OCI-M2 (cell line): ENCODE results near the gene ST6GALNAC2.
"Not testable (repeated sequence)": the region's sequence is repeated elsewhere in the genome, so short reads cannot be mapped to it uniquely, and the experiment has no call there.

Experiments used
- DNase-seq: peaks from one replicate; lab custom pipeline; 2025; ENCODE audit not compliant: unreplicated experiment; lab: John Stamatoyannopoulos, UW

ST6GALNAC2 gene

GRCh38 chr17:76570877-76571471 is 14.7 kb downstream of the ST6GALNAC2 start:
- DNase-seq = no peak

- no peak for DNase-seq
These were observed 15.2 kb downstream of the ST6GALNAC2 start for GRCh38 chr17:76570457-76570856.

DNA sequence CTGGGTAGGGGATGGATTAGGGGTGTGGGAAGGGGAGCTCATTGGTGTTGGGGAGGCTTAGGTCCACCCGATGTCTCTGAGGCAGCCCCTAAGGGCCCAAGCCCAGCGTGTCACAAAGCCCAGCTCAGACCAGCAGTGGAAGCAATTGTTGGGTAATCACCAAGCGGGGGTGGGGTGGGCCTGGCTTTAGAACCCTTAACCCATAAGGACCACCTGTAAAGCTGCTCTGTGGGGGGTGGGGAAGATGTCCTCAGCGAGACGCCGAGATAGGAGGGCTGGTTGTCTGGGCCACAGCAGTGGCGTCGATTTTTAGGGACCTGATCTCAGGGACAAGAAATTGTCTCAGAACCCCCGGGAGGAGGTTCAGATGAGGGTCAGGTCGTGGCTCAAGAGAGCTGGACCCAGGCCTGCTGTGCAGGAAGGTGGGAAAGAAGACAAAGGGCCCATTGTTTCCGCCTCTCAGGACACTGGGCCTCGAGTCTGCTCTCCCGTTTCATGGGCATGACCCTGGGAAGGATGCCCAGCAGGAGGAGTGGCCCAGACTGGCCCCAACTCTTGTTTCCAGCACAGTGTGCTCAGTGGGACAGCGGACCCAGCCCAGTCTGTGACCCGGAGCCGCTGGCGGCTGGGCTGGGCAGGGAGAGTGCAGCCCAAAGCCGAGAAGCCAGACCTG is 15.9 kb downstream of the ST6GALNAC2 start:
- no peak for DNase-seq

DNA sequence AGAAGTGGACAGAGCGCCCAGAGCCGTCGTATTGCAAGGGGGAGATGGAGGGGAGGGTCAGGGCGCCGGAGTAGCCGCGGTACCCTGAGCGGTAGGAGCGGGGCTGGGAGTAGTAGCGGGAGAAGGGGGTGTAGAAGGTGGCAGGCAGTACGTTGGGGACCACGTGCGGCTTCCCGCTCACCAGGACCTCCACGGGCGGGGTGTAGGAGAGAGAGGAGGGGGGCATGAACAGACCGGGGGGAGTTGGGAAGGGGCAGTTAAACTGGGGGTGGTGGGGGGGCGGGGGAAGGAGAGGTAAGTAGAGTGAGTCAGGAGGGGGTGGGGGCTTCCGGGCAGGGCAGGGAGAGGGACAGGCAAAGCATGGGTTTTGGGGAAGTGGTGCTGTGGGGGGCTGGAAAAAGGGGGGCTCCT is 16.8 kb downstream of the ST6GALNAC2 start:
- DNase-seq = no peak

GRCh38 chr17:76567634-76568432 is 17.8 kb downstream of the ST6GALNAC2 start:
- no peak for DNase-seq

DNA sequence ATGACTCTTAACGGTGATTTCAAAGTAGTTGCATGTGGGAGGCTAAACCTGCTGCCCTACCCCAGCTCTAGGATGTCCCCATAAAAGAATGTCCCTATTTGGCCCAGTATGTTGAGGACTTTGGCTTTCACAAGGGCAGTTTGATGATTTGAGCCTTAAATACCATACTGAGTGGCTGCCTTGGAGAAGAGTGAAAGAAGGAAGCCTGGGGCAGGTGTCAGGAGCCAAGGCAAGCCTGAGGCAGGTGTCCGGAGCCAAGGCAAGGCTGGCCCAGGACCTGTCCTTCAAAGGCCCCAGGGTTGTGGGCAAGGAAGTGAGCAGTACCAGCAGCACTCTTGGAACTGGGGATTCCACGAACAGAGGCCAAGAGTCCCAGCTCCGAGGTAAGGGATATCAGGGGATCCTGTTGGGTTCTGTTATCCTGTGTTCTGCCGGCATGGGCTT is 18.6 kb downstream of the ST6GALNAC2 start:
- DNase-seq = no peak

DNA sequence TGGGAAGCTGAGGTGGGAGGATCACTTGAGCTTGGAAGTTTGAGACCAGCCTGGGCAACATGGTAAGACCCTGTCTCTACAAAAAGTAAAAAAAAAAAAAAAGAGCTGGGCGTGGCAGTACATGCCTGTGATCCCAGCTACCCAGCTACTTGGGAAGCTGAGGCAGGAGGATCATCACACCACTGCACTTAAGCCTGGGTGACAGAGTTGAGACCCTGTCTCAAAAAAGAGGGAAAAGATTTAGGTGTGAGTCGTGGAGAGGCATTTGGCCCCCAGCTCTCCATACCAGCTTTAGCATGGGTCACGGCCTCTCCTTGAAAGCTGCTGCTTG is 19.1 kb downstream of the ST6GALNAC2 start:
- no peak for DNase-seq

- no peak for DNase-seq
These were observed 19.7 kb downstream of the ST6GALNAC2 start for GRCh38 chr17:76565728-76566612.

DNA sequence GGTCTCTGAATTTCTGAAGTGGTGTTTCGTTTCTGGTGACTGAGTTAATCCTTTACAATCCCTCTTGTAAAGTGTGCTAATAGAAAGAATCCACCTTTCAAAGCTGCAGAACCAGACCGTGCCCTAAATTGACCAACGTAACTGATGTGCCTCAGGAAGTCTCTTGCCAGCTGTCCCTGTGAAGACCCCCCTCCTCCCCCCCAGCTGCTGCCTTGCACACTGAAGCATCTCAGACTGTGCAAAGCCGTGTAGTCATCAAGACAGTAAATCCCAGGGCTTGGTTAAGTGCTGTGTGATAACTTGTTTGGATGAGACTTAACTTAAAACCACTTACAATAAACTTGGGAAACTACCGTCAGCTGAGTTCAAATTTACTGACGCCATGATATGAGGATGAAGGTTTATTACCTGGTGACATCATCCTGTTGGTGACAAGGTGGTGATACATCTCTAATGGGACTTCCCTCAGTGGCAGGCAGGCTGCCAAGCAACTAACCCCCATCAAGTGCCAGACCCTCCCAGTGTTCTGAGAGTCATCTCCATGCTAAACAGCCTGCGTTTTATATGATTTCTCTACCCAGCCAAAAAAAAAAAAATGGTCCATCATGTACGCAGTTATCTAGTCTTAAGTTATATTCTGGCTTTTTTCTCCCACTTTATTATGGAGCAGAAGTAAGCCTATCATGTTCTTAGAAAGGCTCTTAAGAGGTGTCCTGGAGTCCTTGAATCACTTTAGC is 20.5 kb downstream of the ST6GALNAC2 start:
- DNase-seq = not testable (repeated sequence)

DNA sequence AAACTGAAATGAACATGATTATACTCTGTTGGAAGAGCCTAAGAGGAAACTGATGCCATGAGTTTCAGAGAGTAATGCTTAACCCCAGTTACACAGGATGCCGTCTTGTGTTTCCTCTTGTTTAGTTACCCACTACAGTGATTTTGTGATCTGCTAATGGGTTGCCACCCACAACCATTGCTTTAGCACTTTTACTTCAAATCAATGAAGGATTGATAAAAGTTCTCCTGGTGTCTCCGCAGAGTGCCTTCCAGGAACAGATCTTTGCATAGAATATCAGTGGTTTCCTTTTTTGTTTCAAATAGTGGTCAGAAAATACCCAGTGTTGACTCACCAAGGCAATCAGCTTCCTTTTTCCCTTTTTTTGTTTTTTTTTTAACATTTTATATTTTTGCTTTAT is 22.3 kb downstream of the ST6GALNAC2 start:
- DNase-seq = not testable (repeated sequence)

GRCh38 chr17:76562734-76563148 is 22.9 kb downstream of the ST6GALNAC2 start:
- DNase-seq = no peak

GRCh38 chr17:76561799-76562268 is 23.8 kb downstream of the ST6GALNAC2 start:
- no peak for DNase-seq

- DNase-seq = no peak
These were observed 24.3 kb downstream of the ST6GALNAC2 start for GRCh38 chr17:76561332-76561731.

GRCh38 chr17:76560877-76561221 is 24.8 kb downstream of the ST6GALNAC2 start:
- DNase-seq = no peak

DNA sequence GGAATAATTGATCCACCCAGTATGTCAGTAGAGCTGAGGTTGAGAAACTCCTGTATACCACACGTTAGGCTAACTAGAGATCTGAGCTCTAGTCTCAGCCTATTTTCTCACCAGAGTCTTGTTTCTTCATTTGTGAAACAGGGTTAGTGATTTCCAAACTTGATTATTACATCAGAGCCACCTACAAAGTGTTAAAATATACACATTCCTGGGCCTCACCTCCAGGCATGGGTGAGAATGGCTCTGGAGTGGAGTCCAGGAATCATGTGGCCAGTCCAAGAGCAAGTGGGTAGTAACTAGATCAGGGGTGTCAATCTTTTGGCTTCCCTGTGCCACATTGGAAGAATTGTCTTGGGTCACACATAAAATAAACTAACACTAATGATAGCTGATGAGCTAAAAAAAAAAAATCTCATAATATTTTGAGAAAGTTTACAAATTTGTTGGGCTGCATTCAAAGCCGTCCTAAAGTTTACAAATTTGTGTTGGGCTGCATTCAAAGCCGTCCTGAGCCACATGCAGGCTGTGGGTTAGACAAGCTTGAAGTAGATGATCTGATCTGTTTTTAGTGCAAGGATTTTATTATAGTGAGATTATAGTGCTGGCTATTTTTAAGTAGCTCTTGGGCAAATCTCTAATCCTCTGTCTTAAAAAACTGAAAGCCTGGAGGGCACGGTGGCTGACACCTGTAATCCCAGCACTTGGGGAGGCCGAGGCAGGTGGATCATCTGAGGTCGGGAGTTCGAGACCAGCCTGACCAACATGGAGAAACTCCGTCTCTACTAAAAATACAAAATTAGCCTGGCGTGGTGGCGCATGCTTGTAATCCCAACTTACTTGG is 25.4 kb downstream of the ST6GALNAC2 start:
- DNase-seq = no peak

GRCh38 chr17:76559460-76559859 is 26.2 kb downstream of the ST6GALNAC2 start:
- DNase-seq = not testable (repeated sequence)

GRCh38 chr17:76558198-76559095 is 27.2 kb downstream of the ST6GALNAC2 start:
- no peak for DNase-seq

- DNase-seq = peak; percentile 54
These were observed 28.1 kb downstream of the ST6GALNAC2 start for GRCh38 chr17:76557368-76558197.
